Neural cell (in vitro differentiated cells): ENCODE data around the gene CTSA. TPM values are rescaled to one million over a fixed set of nuclear protein-coding genes. Genes with fewer than 3 reads are reported as not detected.

Experiments
- H2AFZ ChIP-seq: fragments of 200-600, 300-800 bp; sonication (generic), shearing (Covaris generic); 2 replicates; pipeline ENCODE4 v1.6.0; 2014; ENCODE audit warnings: low read depth, mild to moderate bottlenecking, antibody characterized with exemption, low read length, moderate library complexity
- H3F3A ChIP-seq: fragments of 200-600 bp; shearing (Covaris generic); 2 replicates; pipeline ENCODE4 v1.6.1; 2016; ENCODE audit warnings: mild to moderate bottlenecking, moderate library complexity, mixed read lengths, antibody characterized with exemption, low read length; ENCODE audit not compliant: insufficient read depth, poor library complexity, severe bottlenecking
- H3K27ac ChIP-seq: fragments of 200-600, 300-800 bp; sonication (generic), shearing (Covaris generic); 2 replicates; pipeline ENCODE4 v1.5.1; 2014; ENCODE audit warnings: mild to moderate bottlenecking, low read length, moderate library complexity
- H3K27me3 ChIP-seq: fragments of 300-800, 200-600 bp; sonication (generic), shearing (Covaris generic); 2 replicates; pipeline ENCODE4 v1.6.0; 2014; ENCODE audit warnings: mild to moderate bottlenecking, low read depth, low read length, moderate library complexity; ENCODE audit not compliant: insufficient read depth
- H3K36me3 ChIP-seq: fragments of 300-800, 200-600 bp; sonication (generic), shearing (Covaris generic); 2 replicates; pipeline ENCODE4 v1.5.1; 2014; ENCODE audit warnings: mild to moderate bottlenecking, antibody characterized with exemption, low read length, moderate library complexity; ENCODE audit not compliant: insufficient read depth
- H3K4me2 ChIP-seq: fragments of 300-800, 200-600 bp; sonication (generic), shearing (Covaris generic); 2 replicates; pipeline ENCODE4 v1.6.0; 2014; ENCODE audit warnings: mild to moderate bottlenecking, low read length
- H3K4me3 ChIP-seq: fragments of 300-800, 200-600 bp; sonication (generic), shearing (Covaris generic); 2 replicates; pipeline ENCODE4 v1.5.1; 2014; ENCODE audit warnings: mild to moderate bottlenecking, low read length, moderate library complexity
- H3K79me2 ChIP-seq: fragments of 200-600 bp; shearing (Covaris generic); replicated peaks from 2 replicates; pipeline ENCODE4 v1.6.0; 2014; ENCODE audit warnings: mild to moderate bottlenecking, low read length, moderate library complexity; ENCODE audit not compliant: insufficient read depth
- H3K9ac ChIP-seq: fragments of 300-800, 200-600 bp; sonication (generic), shearing (Covaris generic); 2 replicates; pipeline ENCODE4 v1.6.1; 2016; ENCODE audit warnings: mild to moderate bottlenecking, low read length, mixed read lengths
- H3K9me2 ChIP-seq: fragments of 200-600 bp; shearing (Covaris generic); 2 replicates; pipeline ENCODE4 v1.6.1; 2016; ENCODE audit warnings: mild to moderate bottlenecking, low read length, mixed read lengths; ENCODE audit not compliant: insufficient read depth
- H3K9me3 ChIP-seq: fragments of 200-600, 300-800 bp; sonication (generic), shearing (Covaris generic); 2 replicates; pipeline ENCODE4 v1.6.1; 2016; ENCODE audit warnings: mild to moderate bottlenecking, mixed run types, low read length, moderate library complexity, mixed read lengths
- H4K20me1 ChIP-seq: fragments of 200-600 bp; shearing (Covaris generic); 2 replicates; pipeline ENCODE4 v1.6.1; 2016; ENCODE audit warnings: mild to moderate bottlenecking, mixed run types; ENCODE audit not compliant: insufficient read depth
- CTCF ChIP-seq: fragments of 450-650 bp; IDR thresholded peaks from 2 replicates; pipeline ENCODE4 v1.5.1; 2014; ENCODE audit warnings: antibody characterized with exemption, mild to moderate bottlenecking, moderate library complexity; ENCODE audit not compliant: poor library complexity, severe bottlenecking
- EP300 ChIP-seq: fragments of 450-650 bp; conservative IDR thresholded peaks from 2 replicates; pipeline ENCODE4 v1.6.1; 2014; ENCODE audit warnings: antibody characterized with exemption, mild to moderate bottlenecking, moderate library complexity; ENCODE audit not compliant: poor library complexity, severe bottlenecking
- EZH2 ChIP-seq: fragments of 200-600, 300-800 bp; shearing (Covaris generic), sonication (generic); IDR thresholded peaks from 2 replicates; pipeline ENCODE4 v1.6.1; 2014; ENCODE audit warnings: antibody characterized with exemption, low read length, borderline replicate concordance, mild to moderate bottlenecking; ENCODE audit not compliant: insufficient read depth, poor library complexity, severe bottlenecking
- MXI1 ChIP-seq: fragments of 450-650 bp; conservative IDR thresholded peaks from 2 replicates; pipeline ENCODE4 v1.6.1; 2014; ENCODE audit warnings: antibody characterized with exemption, mild to moderate bottlenecking; ENCODE audit not compliant: poor library complexity, severe bottlenecking
- POLR2AphosphoS5 ChIP-seq: IDR thresholded peaks from 2 replicates; pipeline ENCODE4 v1.6.1; 2012
- RAD21 ChIP-seq: fragments of 450-650 bp; conservative IDR thresholded peaks from 2 replicates; pipeline ENCODE4 v1.6.1; 2014; ENCODE audit warnings: antibody characterized with exemption, mild to moderate bottlenecking, moderate library complexity
- REST ChIP-seq: IDR thresholded peaks from 2 replicates; pipeline ENCODE4 v1.6.1; 2012; ENCODE audit warnings: borderline replicate concordance
- SMC3 ChIP-seq: fragments of 450-650 bp; conservative IDR thresholded peaks from 2 replicates; pipeline ENCODE4 v1.6.1; 2014; ENCODE audit warnings: antibody characterized with exemption, mild to moderate bottlenecking, moderate library complexity; ENCODE audit not compliant: poor library complexity
- TAF1 ChIP-seq: IDR thresholded peaks from 2 replicates; pipeline ENCODE4 v1.6.1; 2012; ENCODE audit warnings: low read depth
- polyA plus RNA-seq: library from polyadenylated mRNA; depleted of rRNA; stranded (reverse); fragments of >200 nt; gene quantifications from 2 replicates; pipeline ENCODE4 v1.2.3, GENCODE V29; 2014

CTSA gene
- polyA plus RNA-seq, 1 donor from 2014 or later: 25.7 TPM

GRCh38 chr20:45896641-45897161 is 5.6 kb downstream of the CTSA start:
- no peaks in the 10 kb centered on the region for H3K9me3 ChIP-seq
- H3K4me2 ChIP-seq: no peak overlapping the region
- H2AFZ ChIP-seq: no peak overlapping the region
- H3K79me2 ChIP-seq: no peaks in the 10 kb centered on the region
- no peak overlapping the region for H3K27ac ChIP-seq
- H3F3A ChIP-seq: no peaks in the 10 kb centered on the region
- H3K36me3 ChIP-seq: no peaks in the 10 kb centered on the region
- no peak overlapping the region for H3K9ac ChIP-seq
- TF ChIP-seq CTCF (no peak), EZH2 (no peak), SMC3 (no peak), TAF1 (no peak), MXI1 (no peak), EP300 (no peak), RAD21 (no peak), REST (no peak), POLR2AphosphoS5 (no peak)
- no peaks in the 10 kb centered on the region for H3K27me3 ChIP-seq
- no peak overlapping the region for H3K4me3 ChIP-seq
- H3K9me2 ChIP-seq: no peaks in the 10 kb centered on the region
- no peaks in the 10 kb centered on the region for H4K20me1 ChIP-seq

GRCh38 chr20:45897289-45897688 is 6.2 kb downstream of the CTSA start:
- no peak overlapping the region for H3K9ac ChIP-seq
- H3K9me3 ChIP-seq: no peaks in the 10 kb centered on the region
- TF ChIP-seq POLR2AphosphoS5: no peak
- no peak for TF ChIP-seq CTCF
- TF ChIP-seq EP300: no peak
- TF ChIP-seq MXI1: no peak
- TF ChIP-seq EZH2: no peak
- no peak for TF ChIP-seq SMC3
- TF ChIP-seq TAF1: no peak
- TF ChIP-seq RAD21: no peak
- no peak for TF ChIP-seq REST
- no peak overlapping the region for H3K27ac ChIP-seq
- no peaks in the 10 kb centered on the region for H4K20me1 ChIP-seq
- H3K4me2 ChIP-seq: no peak overlapping the region
- H3K4me3 ChIP-seq: no peak overlapping the region
- H3K9me2 ChIP-seq: no peaks in the 10 kb centered on the region
- no peaks in the 10 kb centered on the region for H3K36me3 ChIP-seq
- H3K27me3 ChIP-seq: no peaks in the 10 kb centered on the region
- H2AFZ ChIP-seq: no peak overlapping the region
- H3F3A ChIP-seq: no peaks in the 10 kb centered on the region
- H3K79me2 ChIP-seq: no peaks in the 10 kb centered on the region
